PC-9 (cell line): ENCODE data around the gene CTBP2. TPM values are rescaled to one million over a fixed set of nuclear protein-coding genes. Genes with fewer than 3 reads are reported as not detected.

Experiments
- BruUV-seq: library from RNA; stranded (reverse); fragments of 400-500 nt; replicated peaks from 2 replicates; lab custom pipeline; 2021; lab: Mats Ljungman, UMichigan
- CTCF ChIA-PET: fragments of 300-600 bp; sonication (Branson Sonifier 250); formaldehyde crosslinking; loops from one replicate; lab custom pipeline; 2022; ENCODE audit warnings: antibody characterized with exemption; lab: Charles Lee
- POLR2A ChIA-PET: fragments of 300-600 bp; sonication (Branson Sonifier 250); formaldehyde crosslinking; loops from one replicate; lab custom pipeline; 2022; ENCODE audit warnings: antibody characterized with exemption; ENCODE audit not compliant: unreplicated experiment; lab: Charles Lee
- DNase-seq, 2 experiments: peaks; one replicate each; pipeline versions ENCODE4 v3.0.0 to v3.0.0-alpha.2; 2015 to 2022; ENCODE audit warnings: mixed read lengths in 1 of 2
- H2AFZ ChIP-seq: fragments of 200-600 bp; sonication (generic); 2 replicates; pipeline ENCODE4 v1.8.1; 2017; ENCODE audit warnings: antibody characterized with exemption
- H3F3A ChIP-seq: fragments of 200-600 bp; sonication (generic); 2 replicates; pipeline ENCODE4 v1.8.1; 2017; ENCODE audit warnings: antibody characterized with exemption, mild to moderate bottlenecking, low read depth; ENCODE audit not compliant: insufficient read depth
- H3K27ac ChIP-seq: fragments of 200-600 bp; sonication (generic); 2 replicates; pipeline ENCODE4 v1.6.1; 2016; ENCODE audit warnings: mixed run types
- H3K27me3 ChIP-seq: fragments of 200-600 bp; sonication (generic); 2 replicates; pipeline ENCODE4 v1.6.1; 2016; ENCODE audit warnings: low read depth, mixed run types; ENCODE audit not compliant: insufficient read depth
- H3K36me3 ChIP-seq: fragments of 200-600 bp; sonication (generic); 2 replicates; pipeline ENCODE4 v1.6.1; 2016; ENCODE audit warnings: low read depth, mixed run types
- H3K4me1 ChIP-seq: fragments of 200-600 bp; sonication (generic); replicated peaks from 2 replicates; pipeline ENCODE4 v1.6.1; 2016; ENCODE audit warnings: mixed run types; ENCODE audit not compliant: insufficient read depth
- H3K4me2 ChIP-seq: fragments of 200-600 bp; sonication (generic); 2 replicates; pipeline ENCODE4 v1.6.1; 2017; ENCODE audit warnings: mixed run types
- H3K4me3 ChIP-seq: fragments of 200-600 bp; sonication (generic); 2 replicates; pipeline ENCODE4 v1.6.1; 2016; ENCODE audit warnings: mixed run types
- H3K79me2 ChIP-seq: fragments of 200-600 bp; sonication (generic); 2 replicates; pipeline ENCODE4 v1.6.1; 2017; ENCODE audit warnings: low read depth, mixed run types
- H3K9me2 ChIP-seq: fragments of 200-600 bp; sonication (generic); 2 replicates; pipeline ENCODE4 v1.8.1; 2017; ENCODE audit warnings: mild to moderate bottlenecking; ENCODE audit not compliant: insufficient read depth
- H3K9me3 ChIP-seq: fragments of 200-600 bp; sonication (generic); 2 replicates; pipeline ENCODE4 v1.8.1; 2016; ENCODE audit warnings: low read depth; ENCODE audit not compliant: insufficient read depth
- H4K20me1 ChIP-seq: fragments of 200-600 bp; sonication (generic); 2 replicates; pipeline ENCODE4 v1.8.1; 2017; ENCODE audit not compliant: insufficient read depth
- EZH2 ChIP-seq: fragments of 200-600 bp; sonication (generic); IDR thresholded peaks from 2 replicates; pipeline ENCODE4 v1.8.0; 2017; ENCODE audit warnings: antibody characterized with exemption, low read depth
- intact Hi-C: fragments of 100-400 bp; cut with micrococcal nuclease; formaldehyde crosslinking; loops from one replicate; pipeline ENCODE4 v1.10.0; 2022; ENCODE audit not compliant: unreplicated experiment
- total RNA-seq: library from RNA; stranded (reverse); gene quantifications from 2 replicates; pipeline ENCODE4 v1.2.3, GENCODE V29; 2021
- TF ChIP-seq, protein P1 (sequence below): fragments of 200-600 bp; sonication (generic); conservative IDR thresholded peaks from 2 replicates; pipeline ENCODE4 v1.6.1; 2017; ENCODE audit warnings: mixed run types, antibody characterized with exemption, mild to moderate bottlenecking, moderate library complexity

The CTBP2 gene
- total RNA-seq, 1 experiment from 2014 or later = 60.5 TPM

DNA sequence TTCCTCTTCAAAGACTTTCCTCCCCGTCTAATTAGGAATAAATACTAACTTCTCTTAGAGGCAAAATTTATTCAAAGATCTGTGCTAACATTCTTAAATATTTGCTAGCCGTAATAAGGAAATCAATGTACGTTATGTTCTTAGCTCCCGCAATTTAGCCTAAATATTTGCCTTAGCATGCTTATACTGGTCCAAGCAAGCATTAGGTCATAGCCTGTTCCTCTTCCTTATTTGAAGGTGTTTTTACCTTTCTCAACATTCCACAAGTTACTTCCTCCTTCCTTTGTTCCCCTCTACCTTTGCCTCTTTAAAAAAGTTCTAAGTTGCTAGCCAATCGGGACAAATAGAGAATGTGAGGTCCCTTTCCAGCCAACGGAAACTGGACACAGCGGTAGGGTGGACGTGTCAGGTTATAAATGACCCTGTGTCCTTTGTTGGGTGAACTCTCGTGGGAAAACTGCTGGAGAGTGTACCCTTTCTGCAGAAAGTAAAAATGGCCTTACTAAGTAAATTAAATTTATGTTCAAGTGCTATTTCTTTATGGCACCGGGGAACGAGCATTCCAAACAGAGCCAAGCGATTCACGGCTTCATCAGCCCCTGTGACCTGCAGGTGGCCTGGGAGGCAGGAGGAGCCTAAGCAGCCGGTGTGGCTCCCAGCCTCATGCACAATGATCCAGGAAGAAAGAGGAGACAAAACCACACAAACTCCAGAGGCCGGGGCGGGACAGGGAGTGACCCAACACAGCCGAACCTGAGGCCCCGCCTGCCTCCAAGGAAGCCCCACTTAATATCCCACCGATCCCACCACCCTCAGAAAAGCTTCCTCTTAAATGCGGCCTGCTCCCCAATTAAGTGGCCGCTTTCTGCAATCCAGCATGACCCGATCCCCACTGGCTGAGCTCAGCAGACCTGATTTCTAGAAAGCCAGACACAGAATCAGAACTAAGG lies 151.4 kb downstream of the CTBP2 start:
- no peaks in the 10 kb centered on the region for H3K36me3 ChIP-seq
- no peak overlapping the region for H2AFZ ChIP-seq
- intact Hi-C loops = no loop called here
- BruUV-seq = no TSS peak
- no peak overlapping the region for H3K4me2 ChIP-seq
- H3K27me3 ChIP-seq = no peaks in the 10 kb centered on the region
- H3K4me3 ChIP-seq = no peak overlapping the region
- peaks cover 11% of the 10 kb centered on the region for H4K20me1 ChIP-seq
- H3K9me2 ChIP-seq = no peaks in the 10 kb centered on the region
- POLR2A ChIA-PET = no interaction called here
- TF ChIP-seq, protein P1, sequence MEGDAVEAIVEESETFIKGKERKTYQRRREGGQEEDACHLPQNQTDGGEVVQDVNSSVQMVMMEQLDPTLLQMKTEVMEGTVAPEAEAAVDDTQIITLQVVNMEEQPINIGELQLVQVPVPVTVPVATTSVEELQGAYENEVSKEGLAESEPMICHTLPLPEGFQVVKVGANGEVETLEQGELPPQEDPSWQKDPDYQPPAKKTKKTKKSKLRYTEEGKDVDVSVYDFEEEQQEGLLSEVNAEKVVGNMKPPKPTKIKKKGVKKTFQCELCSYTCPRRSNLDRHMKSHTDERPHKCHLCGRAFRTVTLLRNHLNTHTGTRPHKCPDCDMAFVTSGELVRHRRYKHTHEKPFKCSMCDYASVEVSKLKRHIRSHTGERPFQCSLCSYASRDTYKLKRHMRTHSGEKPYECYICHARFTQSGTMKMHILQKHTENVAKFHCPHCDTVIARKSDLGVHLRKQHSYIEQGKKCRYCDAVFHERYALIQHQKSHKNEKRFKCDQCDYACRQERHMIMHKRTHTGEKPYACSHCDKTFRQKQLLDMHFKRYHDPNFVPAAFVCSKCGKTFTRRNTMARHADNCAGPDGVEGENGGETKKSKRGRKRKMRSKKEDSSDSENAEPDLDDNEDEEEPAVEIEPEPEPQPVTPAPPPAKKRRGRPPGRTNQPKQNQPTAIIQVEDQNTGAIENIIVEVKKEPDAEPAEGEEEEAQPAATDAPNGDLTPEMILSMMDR = no peak
- no peak for TF ChIP-seq EZH2
- H3K4me1 ChIP-seq = no peaks in the 10 kb centered on the region
- no peak for DNase-seq
- CTCF ChIA-PET = no interaction called here
- no peak overlapping the region for H3K27ac ChIP-seq
- H3F3A ChIP-seq = no peaks in the 10 kb centered on the region
- peaks cover 17% of the 10 kb centered on the region; the same call in 1 of the 2 replicates for H3K79me2 ChIP-seq
- H3K9me3 ChIP-seq = no peaks in the 10 kb centered on the region

DNA sequence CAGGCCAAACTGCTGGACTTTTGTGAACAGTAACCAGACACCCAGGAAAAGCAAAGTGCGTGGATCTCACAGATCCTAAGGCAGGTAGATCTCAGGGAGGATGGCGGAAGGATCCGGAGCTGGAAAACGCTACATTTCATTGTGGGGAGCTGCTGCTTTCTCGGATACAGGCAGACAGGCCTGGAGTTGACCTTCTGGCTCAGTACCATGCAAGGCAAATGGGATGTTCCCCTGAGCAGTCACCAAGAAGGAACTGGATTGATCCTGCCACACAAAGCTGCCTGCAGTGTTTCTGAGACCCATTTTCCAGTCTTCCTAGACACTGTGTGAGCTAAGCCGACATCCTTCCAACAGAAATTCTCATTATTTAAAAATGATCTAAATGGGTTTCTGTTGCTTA lies 152.9 kb downstream of the CTBP2 start:
- H3K4me3 ChIP-seq = no peak overlapping the region
- no peaks in the 10 kb centered on the region for H3K36me3 ChIP-seq
- ChIA-PET POLR2A (interaction anchor here (0.6 kb wide), 1 partner anchor 556 kb away, joined by 9 read pairs; no protein-coding TSS in a partner anchor), CTCF (interaction anchor here (0.7 kb wide), 1 partner anchor 78 kb away, joined by 3 read pairs; no protein-coding TSS in a partner anchor)
- DNase-seq = no peak
- no TSS peak for BruUV-seq
- H2AFZ ChIP-seq = no peak overlapping the region
- no peaks in the 10 kb centered on the region for H3F3A ChIP-seq
- H3K4me1 ChIP-seq = no peaks in the 10 kb centered on the region
- H3K79me2 ChIP-seq = peaks cover 9% of the 10 kb centered on the region; the same call in 1 of the 2 replicates
- H3K27ac ChIP-seq = no peak overlapping the region
- no peaks in the 10 kb centered on the region for H3K27me3 ChIP-seq
- TF ChIP-seq, protein P1 = no peak
- TF ChIP-seq EZH2 = no peak
- no peaks in the 10 kb centered on the region for H3K9me2 ChIP-seq
- no peaks in the 10 kb centered on the region for H3K9me3 ChIP-seq
- no peak overlapping the region for H3K4me2 ChIP-seq
- peaks cover 16% of the 10 kb centered on the region for H4K20me1 ChIP-seq
- intact Hi-C loops = no loop called here

- no peak for DNase-seq
- Histone ChIP-seq H3K9me3 (no peaks in the 10 kb centered on the region), H3K79me2 (peaks cover 9% of the 10 kb centered on the region; the same call in 1 of the 2 replicates), H3K4me1 (no peaks in the 10 kb centered on the region), H3K4me3 (no peak overlapping the region), H4K20me1 (peaks cover 16% of the 10 kb centered on the region), H3K27ac (no peak overlapping the region), H3K4me2 (no peak overlapping the region), H3F3A (no peaks in the 10 kb centered on the region), H2AFZ (no peak overlapping the region), H3K27me3 (no peaks in the 10 kb centered on the region), H3K9me2 (no peaks in the 10 kb centered on the region), H3K36me3 (no peaks in the 10 kb centered on the region)
- ChIA-PET CTCF (no interaction called here), POLR2A (interaction anchor here (0.6 kb wide), 1 partner anchor 557 kb away, joined by 9 read pairs; no protein-coding TSS in a partner anchor)
- BruUV-seq = no TSS peak
- intact Hi-C loops = no loop called here
- TF ChIP-seq, protein P1 = no peak
- TF ChIP-seq EZH2 = no peak
Observed at GRCh38 chr10:125006921-125007426, 153.4 kb downstream of the CTBP2 start.
